HepG2 (cell line): ENCODE measurements around the gene HACD2. TPM values are rescaled to one million over a fixed set of nuclear protein-coding genes. Genes with fewer than 3 reads are reported as not detected.

Source experiments
- CBX5 ChIP-seq: sonication (generic); formaldehyde crosslinking; IDR thresholded peaks from 2 replicates; pipeline ENCODE4 v1.4.0; 2020; ENCODE audit warnings: missing genetic modification reagents, borderline replicate concordance
- CEBPB ChIP-seq: IDR thresholded peaks from 2 replicates; pipeline ENCODE4 v1.6.1; 2011; ENCODE audit warnings: low read depth, low read length, improper control_type of control experiment, borderline replicate concordance
- CHD4 ChIP-seq: fragments of 200-600 bp; sonication (generic); IDR thresholded peaks from 2 replicates; pipeline ENCODE4 v1.7.0; 2017; ENCODE audit warnings: mild to moderate bottlenecking, low read length, borderline replicate concordance
- HES4 ChIP-seq: sonication (generic); formaldehyde crosslinking; IDR thresholded peaks from 2 replicates; pipeline ENCODE4 v1.9.0; 2021; ENCODE audit warnings: mild to moderate bottlenecking, missing genetic modification reagents, borderline replicate concordance
- HNF1A ChIP-seq, 2 experiments: sonication (generic) in 1 of 2; formaldehyde crosslinking in 1 of 2; IDR thresholded peaks; 2 replicates each; pipeline versions ENCODE4 v1.4.0 to v1.6.1; 2016 to 2020; ENCODE audit warnings: borderline replicate concordance in 1 of 2, low read depth in 1 of 2, mild to moderate bottlenecking in 1 of 2, missing genetic modification reagents in 1 of 2
- NCOR1 ChIP-seq: fragments of 200-600 bp; sonication (generic); IDR thresholded peaks from 2 replicates; pipeline ENCODE4 v1.7.0; 2017; ENCODE audit warnings: antibody characterized with exemption, low read length, borderline replicate concordance
- NFAT5 ChIP-seq: sonication (generic); formaldehyde crosslinking; IDR thresholded peaks from 2 replicates; pipeline ENCODE4 v1.4.0; 2020; ENCODE audit warnings: missing genetic modification reagents
- TBL1XR1 ChIP-seq: fragments of 150-350 bp; IDR thresholded peaks from 2 replicates; pipeline ENCODE4 v1.6.1; 2014; ENCODE audit warnings: borderline replicate concordance, low read length; ENCODE audit not compliant: partially characterized antibody
- THAP9 ChIP-seq: sonication (generic); formaldehyde crosslinking; IDR thresholded peaks from 2 replicates; pipeline ENCODE4; 2020; ENCODE audit warnings: missing genetic modification reagents, mild to moderate bottlenecking, borderline replicate concordance
- ZBTB34 ChIP-seq: sonication (generic); formaldehyde crosslinking; IDR thresholded peaks from 2 replicates; pipeline ENCODE4 v1.8.0; 2022; ENCODE audit warnings: mild to moderate bottlenecking, missing genetic modification reagents
- ZNF17 ChIP-seq: sonication (generic); formaldehyde crosslinking; IDR thresholded peaks from 2 replicates; pipeline ENCODE4 v1.5.0; 2020; ENCODE audit warnings: mild to moderate bottlenecking, missing genetic modification reagents
- polyA plus RNA-seq, 8 experiments: library from polyadenylated mRNA; depleted of rRNA in 3 of 8; stranded (reverse) in 7 of 8; unstranded in 1 of 8; fragments of >200 nt; fragmentation: Illumina TruSeq in 4 of 8; extraction: Trizol in 4 of 8; gene quantifications; 2 replicates each; pipeline versions ENCODE4 v1.2.1 to v1.2.3, GENCODE V29; 2011 to 2016; ENCODE audit warnings: low read depth in 4 of 8, missing spikeins in 1 of 8, mixed read lengths in 1 of 8; ENCODE audit not compliant: insufficient read depth in 1 of 8
- total RNA-seq, 5 experiments: library from RNA; depleted of rRNA; stranded (reverse); fragments of >200 nt; fragmentation: Illumina TruSeq; extraction: Trizol; gene quantifications; 2 replicates each; pipeline ENCODE4 v1.2.3, GENCODE V29; 2016; ENCODE audit warnings: low read depth in 1 of 5

The HACD2 gene
- total and polyA plus RNA-seq, 2 of the 13 experiments (the other 11 are each of a cell fraction or from before 2014, with no cell fraction given) = 47.0 to 50.4 TPM

GRCh38 chr3:123586131-123586530, 1.3 kb upstream of the HACD2 start (continued):
- TF ChIP-seq NFAT5 (CRISPR knock-in tag) (no peak), TBL1XR1 (no peak), THAP9 (CRISPR knock-in tag) (no peak), CHD4 (no peak), ZNF17 (no peak), HES4 (CRISPR knock-in tag) (no peak), CEBPB (no peak), HNF1A (IDR thresholded peaks at IDR 0.05; ENCODE audit: low read depth) (no peak), HNF1A (CRISPR knock-in tag; IDR thresholded peaks at IDR 0.05; ENCODE audit: borderline replicate concordance) (no peak), CBX5 (0 out of 2 replicates have a peak, but pooled peaks have one; percentile 22), ZBTB34 (0 out of 2 replicates have a peak, but pooled peaks have one; percentile 29), NCOR1 (no peak)
